Stimulated activated CD4-positive, alpha-beta T cell treated with anti-CD3 and anti-CD28 coated beads, TNF-alpha, amount 100 ng/mL, for 24 hours (primary cell): ENCODE measurements around the gene ESAM.
"Not testable (repeated sequence)": the region's sequence is repeated elsewhere in the genome, so short reads cannot be mapped to it uniquely, and the experiment has no call there.

ENCODE experiments used
- DNase-seq, 3 experiments: peaks; one replicate each; pipeline ENCODE4 v3.0.0-alpha.2; 2020; ENCODE audit warnings: low read depth in 3 of 3

The ESAM gene

GRCh38 chr11:124776865-124777645 lies 15.0 kb upstream of the ESAM start:
- DNase-seq: no peak

- DNase-seq: not testable (repeated sequence)
These were observed 8.9 kb upstream of the ESAM start for GRCh38 chr11:124770959-124771358.

DNA sequence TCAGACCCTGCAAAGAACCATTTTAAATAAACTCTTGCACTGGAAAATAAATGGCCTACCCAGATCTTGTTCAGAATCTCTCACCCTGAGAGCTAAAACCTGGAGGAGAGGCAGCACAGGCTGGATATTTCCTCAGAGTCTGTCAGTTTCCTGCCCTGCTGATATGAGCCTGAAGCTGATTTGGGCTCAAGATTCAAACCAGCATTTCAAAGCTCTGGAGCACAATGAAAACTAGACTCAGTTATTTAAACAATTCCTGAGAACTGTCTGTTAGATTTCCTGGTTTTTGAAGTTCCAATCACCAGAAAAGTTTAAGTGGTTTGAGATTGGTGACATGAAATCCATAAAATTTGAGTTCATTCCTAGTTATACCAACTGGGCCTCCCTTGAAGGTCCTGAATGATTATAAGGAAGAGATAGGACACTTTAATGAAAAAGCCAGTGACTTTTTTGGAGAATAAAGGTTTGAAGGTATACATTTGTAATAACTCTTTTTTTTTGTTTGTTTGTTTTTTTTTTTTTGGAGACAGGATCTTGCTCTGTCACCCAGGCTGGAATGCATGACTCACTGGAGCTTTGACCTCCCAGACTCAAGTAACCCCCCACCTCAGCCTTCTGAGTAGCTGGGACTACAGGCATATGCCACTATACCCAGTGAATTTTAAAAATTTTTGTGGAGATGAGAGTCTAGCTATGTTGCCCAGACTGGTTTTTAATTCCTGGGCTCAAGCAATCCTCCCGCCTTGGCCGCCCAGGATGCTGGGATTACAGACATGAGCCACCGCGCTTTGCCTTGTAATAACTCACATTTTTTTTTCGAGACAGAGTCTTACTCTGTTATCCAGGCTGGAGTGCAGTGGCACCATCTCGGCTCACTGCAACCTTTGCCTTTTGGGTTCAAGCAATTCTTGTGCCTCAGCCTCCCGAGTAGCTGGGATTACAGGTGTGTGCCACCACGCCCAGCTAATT lies 8.0 kb upstream of the ESAM start:
- DNase-seq: no peak

GRCh38 chr11:124768914-124769313 lies 6.8 kb upstream of the ESAM start:
- DNase-seq: no peak

- DNase-seq: no peak
These were observed 4.1 kb upstream of the ESAM start for GRCh38 chr11:124766156-124766555.

DNA sequence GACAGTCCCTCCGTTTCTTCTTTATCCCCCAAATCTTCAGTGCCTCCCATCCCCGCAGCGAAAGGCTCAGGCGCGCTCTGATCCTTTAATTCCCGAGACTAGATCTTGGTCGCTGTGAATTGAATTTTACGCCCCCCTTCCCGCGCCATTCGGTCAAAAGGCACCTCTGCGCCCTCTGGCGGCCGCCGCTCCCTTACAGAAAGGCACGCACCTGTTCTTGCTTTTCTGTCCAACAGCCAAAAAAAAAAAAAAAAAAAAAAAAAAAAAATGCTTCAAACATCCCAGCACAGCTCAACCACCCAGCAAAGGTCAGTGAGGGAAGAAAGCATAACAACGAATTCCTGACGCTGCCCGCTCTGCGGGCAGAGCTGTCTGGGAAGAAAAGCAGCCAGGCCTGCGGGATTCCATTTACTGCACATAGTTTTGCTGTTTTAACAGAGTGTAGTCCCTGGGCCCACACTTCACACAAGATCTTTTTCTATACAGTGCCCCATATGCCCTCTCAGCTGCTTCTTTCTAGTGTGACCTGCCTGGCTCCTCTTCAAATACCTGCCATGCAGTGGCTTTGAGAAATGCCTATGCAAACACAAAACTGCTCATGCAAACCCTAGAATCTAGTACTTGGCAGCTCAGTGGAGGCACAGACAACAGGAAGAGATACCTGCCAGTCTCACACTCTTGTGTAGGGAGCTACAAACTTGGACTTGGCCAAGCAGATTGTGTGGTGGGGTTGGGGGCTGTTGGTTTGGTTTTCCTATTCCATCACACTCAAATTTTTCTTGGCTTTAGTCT lies 1.3 kb upstream of the ESAM start:
- peak; percentile 73 to 85 (median 73) for DNase-seq

GRCh38 chr11:124762624-124763155 lies 600 bp upstream of the ESAM start:
- no peak for DNase-seq

DNA sequence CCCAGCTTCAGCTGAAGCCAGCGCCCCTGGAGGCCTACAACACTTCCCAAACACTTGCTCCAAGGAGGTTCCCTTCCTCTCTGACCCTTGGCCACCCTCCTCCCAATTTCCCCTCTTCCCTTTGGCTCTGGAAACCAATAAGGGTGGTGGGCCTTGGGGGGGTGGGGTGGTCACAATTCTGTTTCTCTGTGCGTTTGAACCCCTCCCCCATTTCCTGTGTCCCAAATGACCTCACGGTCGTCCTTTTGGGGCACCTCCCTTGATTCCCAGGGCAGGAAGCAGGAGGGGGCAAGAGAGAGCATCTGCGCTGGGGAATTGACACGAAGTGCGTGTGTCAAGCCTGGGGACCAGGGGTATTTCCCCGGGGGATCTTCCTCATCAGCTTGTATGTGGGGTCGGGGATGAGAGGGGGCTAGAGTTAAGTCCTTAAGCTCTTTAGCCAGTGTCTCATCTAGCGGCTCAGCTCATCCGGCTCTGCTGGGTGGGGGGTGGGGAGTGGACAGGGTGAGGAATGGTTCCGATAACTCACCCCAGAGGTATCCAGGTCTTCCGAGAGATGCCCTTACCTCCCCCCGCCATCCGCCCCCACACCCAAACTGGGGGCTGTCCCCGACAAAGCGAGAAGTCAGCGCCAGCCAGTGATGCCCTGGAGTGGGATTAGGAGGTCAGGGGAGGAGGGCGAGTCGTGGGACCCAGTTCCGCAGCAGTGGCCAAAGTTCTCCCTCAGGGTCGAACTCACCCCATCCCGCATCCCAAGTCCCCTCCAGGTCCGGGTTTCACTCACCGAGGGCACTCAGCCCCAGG lies 587 bp downstream of the ESAM start:
- DNase-seq: no peak

DNA sequence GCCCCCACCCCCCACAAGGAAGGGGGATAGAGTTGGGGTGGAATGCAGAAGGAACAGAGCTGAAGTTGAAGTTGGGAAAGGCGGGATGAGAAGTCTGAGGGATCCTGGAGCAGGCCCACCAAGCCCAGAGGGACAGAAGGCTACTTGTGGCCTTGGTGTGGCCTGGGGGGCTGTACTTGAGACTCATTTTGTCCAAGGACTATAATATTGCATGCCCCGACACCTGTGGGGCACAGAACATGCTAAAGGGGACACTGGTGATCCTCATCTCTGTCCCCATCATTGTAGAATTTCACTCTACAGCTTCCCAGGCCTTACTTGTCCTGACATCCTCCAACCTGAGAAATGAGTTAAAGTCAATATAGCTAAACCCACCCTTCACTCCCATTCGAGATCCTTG lies 1.3 kb downstream of the ESAM start:
- DNase-seq: no peak

DNA sequence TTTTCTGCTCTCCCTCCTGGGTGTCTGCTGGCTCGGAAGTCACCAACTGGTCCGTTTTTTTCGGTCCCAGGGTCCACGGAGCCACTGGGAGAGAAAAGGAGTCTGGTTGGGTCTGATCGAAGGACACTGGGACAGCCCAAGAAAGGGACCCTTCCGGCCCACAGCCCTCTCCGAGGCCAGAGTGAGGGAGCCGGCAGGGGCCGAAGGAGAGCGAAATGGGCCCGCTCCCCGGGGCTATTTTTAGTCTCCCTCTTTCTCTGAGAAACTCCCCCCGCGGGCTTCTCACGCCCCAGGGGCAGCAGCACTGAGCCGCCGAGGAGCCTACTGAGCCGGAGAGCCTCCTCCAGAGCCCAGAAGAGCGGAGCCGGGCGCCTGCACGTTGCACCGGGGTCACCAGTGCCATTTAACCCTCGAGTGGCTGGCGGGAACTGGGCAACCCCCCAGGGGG lies 1.9 kb downstream of the ESAM start:
- DNase-seq: no peak

- DNase-seq: no peak
These were observed 2.6 kb downstream of the ESAM start for GRCh38 chr11:124759266-124760204.

DNA sequence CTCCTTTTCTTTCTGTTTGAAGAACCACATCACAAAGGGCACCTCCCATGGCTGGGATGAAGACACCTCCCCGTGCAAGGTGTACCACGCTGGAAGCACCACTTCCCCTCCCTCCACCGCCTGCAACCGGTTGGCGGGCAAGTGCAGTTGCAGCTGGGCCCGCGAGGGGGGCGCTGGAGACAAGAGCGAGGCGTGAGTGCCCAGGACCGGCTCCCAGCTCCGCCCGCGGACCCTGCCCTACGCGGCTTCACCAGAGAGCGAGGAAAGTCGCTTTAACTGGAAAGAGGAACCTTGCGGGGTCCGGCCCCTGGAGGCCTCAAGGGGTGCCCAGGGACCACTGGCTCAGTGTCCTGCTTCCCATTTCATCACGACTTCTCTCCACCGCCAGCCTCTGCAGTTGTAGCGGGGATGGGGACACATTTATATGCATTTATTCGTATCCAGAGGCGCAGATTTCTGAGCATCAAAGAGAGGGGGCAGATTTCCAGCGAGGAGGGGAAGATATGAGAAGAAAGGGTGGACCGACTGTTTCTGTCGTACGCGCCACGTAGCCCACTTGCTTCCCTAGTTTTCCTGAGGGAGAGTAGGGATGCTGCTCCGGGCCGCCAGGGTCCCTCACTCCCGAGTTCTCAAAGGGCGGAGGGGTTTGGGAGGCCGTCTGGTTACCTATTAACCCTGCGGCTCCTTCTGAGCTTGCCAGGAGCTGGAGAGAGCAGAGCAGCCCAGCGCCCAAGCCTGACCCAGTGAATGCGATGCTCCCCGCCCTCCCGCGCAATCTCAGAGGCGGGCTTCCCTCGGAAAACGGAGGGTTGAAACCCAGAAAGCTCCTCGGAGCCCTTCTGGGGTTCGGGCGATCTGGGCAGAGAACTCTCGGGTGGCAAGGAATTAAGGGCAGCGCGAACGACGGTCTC lies 3.5 kb downstream of the ESAM start:
- peak in 2 of 3 experiments; percentile 42 to 72 for DNase-seq

GRCh38 chr11:124757320-124757719 lies 4.8 kb downstream of the ESAM start:
- DNase-seq: no peak

DNA sequence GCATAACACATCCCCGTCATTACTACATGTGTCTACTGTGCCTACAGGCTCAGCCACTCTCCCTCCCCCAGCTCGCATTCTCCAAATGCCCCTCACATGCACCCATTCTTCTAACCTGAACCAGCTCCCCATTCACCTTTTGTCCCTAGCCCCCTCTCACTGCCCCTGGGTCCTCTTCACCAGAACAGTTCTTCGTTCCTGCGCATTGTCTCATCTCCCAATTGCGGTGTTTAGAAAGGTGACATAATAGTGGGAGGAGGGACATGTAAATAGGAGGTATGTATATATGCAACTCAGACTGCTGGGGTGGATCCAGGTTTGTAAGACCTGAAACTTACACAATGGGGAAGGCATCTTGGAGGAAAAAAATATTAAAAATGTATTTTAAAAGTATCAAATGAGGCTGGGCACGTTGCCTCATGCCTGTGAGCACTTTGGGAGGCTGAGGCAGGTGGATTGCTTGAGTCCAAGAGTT lies 5.3 kb downstream of the ESAM start:
- DNase-seq: no peak

DNA sequence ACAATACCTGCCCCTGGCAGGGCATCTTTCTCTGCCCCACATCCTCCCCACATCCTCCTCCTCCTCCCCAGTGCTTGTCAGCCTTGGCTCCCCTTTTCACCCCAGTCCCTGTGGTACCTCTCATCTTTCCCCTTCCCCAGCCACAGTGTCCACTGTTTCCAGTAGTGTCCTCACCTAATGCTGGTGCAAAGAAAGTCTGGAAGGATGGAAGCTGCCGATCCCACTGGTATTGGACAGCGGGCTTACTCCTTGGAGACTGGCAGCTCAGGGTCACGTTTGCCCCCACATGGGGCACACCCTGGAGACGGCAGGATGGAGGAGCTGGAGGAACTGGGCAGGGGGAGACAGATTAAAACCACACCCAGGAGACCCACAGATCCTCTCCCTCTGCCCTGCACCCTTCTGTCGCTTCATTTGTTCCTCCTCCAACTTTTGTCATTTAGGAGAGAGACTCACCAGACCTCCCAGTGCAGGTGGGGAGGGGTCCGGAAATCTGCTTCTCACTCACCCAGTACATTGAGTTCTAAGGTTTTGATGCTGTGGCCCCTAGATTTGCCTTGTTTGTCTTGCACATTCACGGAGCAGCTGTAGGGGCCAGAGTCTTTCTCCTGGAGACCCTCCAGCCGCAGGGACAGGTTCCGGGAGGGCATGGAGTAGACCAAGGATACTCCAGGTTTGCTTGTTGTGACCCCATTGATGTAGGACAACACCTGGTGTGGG lies 5.9 kb downstream of the ESAM start:
- no peak for DNase-seq

DNA sequence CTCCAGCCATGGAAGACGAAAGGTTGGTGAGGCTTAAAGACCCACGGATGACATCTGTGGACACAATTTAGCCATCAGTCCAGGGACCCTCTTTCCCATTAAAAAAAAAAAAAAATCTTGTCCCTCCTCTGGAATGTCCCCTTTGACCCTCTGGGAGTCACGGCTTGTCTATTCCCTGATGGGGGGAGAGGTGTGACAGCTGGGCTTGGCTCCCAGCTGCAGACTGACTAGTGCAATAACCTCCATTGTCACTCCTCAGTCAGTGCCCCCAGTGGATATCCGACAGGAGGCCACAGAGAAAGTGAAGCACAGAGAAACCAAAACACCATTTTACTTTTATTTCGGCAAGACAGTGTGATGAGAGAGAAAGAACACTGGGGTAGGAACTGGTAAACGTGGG lies 7.4 kb downstream of the ESAM start:
- no peak for DNase-seq

GRCh38 chr11:124754309-124754708 lies 7.8 kb downstream of the ESAM start:
- no peak for DNase-seq

DNA sequence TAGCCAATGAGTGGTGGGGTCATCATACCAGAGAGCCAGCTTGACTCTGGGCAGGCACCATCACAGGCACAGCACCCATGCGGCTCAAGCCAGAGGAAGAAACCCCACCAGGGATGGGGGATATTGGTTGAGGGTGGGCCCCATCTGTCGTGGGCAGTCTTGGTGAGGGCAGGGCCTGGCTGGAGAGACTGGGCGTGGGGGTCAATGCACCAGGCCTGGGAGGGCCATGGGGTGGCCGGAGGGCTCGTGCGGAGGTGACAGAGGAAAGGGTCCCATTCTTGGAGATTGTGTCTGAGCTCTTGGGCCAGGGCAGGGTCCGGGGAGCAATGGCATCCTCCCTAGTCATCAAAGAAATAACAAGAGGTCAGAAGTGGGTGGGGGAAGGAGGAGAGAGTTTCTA lies 8.5 kb downstream of the ESAM start:
- no peak for DNase-seq
